Right forelimb (tissue), 1 donor: ENCODE results near the gene SIN3B.

Experiments
- DNase-seq: peaks from one replicate; pipeline ENCODE4 v3.0.0-alpha.2; 2018

Gene SIN3B

GRCh38 chr19:16891696-16892382 lies 62.6 kb downstream of the SIN3B start:
- DNase-seq = no peak

- no peak for DNase-seq
Observed at GRCh38 chr19:16892436-16892835, 63.2 kb downstream of the SIN3B start.

DNA sequence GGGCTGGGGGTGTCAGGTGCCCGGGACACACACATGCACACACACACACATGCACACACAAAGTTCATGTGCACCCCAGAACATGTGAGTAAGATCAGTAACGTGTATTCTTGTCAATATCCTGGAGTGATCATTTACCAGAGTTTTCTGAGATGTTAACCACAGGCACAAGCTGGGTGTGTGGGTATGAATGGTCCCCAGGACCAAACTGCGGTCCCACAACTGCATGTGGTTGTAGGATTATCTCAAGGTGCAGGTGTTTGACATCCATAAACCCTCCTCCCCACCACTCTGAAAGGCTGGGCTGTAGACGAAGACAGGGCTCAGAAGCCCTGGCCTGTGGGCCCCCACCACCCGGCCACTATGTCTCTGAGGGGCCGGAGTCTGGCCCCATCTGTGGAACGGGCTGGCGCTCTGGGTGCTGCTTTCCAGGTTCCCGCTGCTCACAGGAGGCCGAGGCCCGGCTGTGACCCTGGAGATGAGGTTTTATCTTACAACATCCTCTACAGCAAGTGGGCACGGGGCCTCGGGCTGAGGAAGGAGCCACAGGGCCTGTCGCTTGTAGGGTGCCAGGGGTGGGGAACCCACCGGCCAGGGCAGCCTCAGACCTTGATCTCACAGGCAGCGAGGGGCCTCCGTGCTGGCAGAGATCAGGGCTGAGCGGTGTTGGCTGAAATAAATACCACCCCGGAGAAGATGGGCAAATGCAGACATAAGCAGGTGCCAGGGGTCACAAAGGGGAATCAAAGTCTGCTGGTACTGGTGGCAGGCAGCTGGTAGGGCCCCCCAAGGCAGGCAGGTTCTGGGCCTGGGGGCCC lies 63.9 kb downstream of the SIN3B start:
- DNase-seq = no peak

GRCh38 chr19:16893686-16893989 lies 64.4 kb downstream of the SIN3B start:
- DNase-seq = no peak

DNA sequence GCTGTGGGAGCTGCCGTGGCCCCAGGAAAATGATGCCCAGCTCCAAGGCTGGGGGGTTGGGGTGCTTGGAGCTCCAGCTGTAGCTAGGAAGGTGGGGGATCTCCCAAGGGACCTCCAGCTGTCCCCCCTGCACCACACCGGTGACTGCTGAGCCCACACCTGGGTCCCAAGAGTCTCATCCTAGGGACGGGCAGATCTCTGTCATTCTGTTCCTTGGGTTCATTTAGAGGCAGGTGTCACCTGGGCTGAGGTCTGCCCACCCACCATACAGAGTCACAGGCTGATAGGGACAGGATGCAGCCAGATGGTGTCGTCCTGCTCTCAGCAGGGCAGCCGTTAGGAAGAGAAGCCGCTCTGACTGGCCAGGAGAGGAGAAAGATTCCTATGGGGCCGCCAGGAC lies 64.9 kb downstream of the SIN3B start:
- DNase-seq = no peak

DNA sequence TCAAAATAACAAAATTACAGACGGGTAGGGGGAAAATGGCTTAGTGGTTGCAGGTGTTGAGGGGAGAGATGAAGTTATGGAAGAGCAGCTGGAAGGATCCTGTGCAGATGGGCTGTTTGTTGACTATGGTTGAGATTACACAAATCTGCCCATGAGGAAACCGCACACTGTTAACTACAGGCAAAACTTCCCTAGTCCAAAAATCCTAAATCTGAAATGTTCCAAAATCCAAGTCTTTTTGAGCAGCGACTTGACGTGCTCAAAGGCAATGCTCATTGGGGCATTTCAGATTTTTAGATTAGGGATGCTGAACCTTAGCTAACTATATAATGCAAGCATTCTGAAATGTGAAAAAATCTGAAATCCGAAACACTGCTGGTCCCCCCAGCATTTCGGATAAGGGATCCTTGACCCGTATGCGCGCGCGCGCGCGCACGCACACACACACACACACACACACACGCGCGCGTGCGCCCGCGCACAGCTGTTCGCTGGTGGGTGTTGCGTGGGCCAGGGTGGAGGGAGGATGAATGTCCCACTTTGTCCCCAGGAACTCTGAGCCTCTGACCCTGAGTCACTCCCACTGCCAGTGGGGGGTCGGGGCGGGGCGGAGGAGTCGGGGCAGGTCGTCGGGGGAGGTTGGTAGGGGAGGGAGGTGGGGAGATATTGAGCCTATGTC lies 66.4 kb downstream of the SIN3B start:
- no peak for DNase-seq

DNA sequence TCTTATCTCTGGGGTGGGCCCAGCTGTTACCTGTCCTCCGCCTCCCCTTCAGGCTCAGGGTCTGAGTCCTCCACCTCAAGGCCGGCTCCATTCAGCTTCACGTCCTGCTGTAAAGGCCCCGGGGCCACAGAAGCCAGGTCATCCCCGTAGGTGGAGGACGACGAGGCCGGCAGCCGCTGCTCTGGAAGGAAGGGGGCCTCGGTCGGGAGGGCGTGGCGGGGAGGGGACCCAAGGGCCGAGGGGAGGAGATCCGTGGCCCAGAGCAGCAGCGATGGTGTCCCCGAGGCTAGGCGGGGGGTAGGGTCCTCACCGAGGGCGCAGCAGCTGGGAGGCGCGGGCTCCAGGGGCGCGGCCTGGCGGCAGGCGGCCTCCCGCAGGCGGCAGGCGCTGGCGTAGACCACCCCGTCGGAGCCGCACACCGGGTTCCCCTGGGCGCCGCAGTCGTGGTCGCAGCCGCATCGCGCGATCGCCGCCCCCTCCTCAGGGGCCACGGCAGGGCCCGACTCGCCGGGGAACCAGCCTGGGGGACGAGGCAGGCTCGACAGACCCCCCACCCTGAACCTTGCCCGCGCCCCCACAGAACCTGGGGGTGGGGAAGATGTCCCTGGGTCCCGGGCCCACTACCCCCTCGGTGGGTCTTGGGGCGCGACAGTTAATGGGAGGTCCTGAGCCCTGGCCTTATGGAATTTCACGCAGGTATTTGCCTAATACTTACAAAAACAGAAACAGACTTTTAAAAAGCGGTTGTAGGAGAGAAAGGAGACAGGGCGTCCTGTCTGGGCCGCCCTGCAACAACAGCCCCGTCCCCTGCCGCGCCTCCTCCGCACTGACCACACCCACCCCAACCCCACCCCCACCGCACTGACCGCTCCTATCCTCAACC lies 67.2 kb downstream of the SIN3B start:
- DNase-seq = no peak

GRCh38 chr19:16897029-16897855 lies 68.0 kb downstream of the SIN3B start:
- DNase-seq = peak; percentile 90

GRCh38 chr19:16897856-16898161 lies 68.6 kb downstream of the SIN3B start:
- DNase-seq = no peak

- DNase-seq = no peak
Observed at GRCh38 chr19:16898361-16899015, 69.3 kb downstream of the SIN3B start.

DNA sequence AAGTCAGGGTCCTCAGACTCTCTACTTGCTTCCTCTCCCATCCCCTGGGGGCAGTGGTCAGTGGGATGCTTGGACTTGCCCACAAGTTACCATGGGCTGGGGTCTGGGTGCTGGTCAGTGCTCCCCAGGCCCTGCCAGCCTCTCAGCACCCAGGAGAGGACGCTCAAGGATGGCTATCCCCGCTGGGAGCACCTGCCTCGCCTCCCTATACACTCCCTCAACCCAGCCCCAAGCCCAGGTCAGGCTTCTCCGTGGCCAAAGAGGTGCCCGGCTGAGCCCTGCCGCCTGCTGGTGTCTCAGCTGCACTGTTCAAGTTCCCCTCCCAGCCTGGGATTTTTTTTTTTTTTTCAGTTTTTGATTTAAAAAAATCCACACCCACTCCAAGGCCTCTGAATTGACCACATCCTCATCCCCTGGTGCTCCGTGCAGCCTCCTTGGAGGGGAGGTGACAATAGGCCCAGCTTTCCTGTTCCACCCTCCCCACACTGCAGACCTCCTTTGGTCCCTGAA lies 70.4 kb downstream of the SIN3B start:
- no peak for DNase-seq

DNA sequence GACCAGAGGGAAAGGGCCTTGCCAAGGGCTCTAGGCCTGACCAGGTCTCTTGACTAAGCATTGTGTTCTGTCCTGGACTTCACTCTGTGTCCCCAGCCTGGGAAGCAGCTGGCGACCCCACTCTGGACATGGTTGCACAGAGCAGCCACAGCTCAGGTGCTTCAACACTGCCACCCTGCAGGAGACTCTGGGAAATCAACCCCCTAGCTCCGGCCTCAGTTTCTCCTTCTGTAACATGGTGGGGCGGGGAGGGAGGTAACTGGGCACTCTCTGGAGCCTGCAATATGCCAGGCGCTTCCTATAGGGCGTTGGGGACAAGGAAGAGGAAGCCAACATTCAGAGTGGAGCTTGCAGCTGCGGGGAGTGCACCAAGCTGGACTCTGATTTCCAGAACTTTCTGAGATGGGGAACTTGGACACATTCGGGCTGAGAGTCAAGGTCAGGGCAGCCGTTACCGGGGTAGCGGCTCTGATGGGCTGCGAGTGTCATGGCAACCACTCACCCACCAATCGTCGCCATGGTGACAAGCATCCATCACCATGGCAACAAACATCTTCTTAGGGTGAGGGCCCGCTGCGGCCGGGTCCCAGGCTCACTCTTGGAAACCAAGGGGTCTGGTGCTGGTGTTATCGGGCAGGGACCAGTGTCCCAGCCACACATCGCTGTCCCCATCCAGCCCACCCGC lies 72.4 kb downstream of the SIN3B start:
- no peak for DNase-seq

DNA sequence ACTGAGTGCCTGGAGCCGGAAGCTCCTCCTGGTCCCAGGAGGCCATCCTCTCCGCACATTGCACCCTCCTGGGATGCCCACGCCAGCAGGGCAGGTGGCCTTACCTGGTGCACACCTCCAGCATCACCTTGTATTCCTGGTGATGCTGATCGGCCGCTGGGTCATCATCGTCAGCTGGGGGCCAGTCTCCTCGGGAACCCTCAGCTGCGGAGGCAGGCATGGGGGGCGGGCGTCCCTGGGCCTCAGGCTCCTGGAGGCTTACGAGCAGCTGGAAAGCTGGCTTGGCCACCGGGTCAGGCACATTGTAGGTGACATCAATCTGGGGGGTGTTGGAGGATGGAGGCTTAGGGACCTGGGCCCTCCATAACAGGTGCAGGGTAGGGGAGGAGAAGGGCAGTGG lies 73.3 kb downstream of the SIN3B start:
- DNase-seq = no peak

GRCh38 chr19:16903347-16903746 lies 74.1 kb downstream of the SIN3B start:
- no peak for DNase-seq

GRCh38 chr19:16904599-16904998 lies 75.4 kb downstream of the SIN3B start:
- no peak for DNase-seq

GRCh38 chr19:16908759-16909158 lies 79.6 kb downstream of the SIN3B start:
- DNase-seq = no peak

GRCh38 chr19:16911046-16911445 lies 81.8 kb downstream of the SIN3B start:
- DNase-seq = no peak

DNA sequence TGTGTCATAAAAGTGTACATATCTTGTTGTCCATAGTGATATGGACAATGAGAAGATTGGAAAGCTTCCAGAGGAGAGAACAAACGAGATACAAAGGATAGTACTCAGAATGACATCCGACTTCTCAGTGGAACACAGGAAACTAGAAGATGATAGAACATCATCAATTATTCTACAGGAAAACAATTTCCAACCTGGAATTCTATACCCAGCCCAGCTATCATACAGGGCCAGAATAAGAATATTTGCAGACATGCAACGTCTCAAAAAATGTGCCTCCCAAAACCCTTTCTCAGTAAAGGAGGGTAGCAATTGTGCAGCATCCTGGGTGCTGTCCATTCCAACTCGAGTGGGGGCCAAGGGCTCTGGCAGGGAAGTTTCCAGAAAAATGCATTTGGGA lies 83.6 kb downstream of the SIN3B start:
- no peak for DNase-seq

- DNase-seq = no peak
Observed at GRCh38 chr19:16914421-16914820, 85.2 kb downstream of the SIN3B start.

DNA sequence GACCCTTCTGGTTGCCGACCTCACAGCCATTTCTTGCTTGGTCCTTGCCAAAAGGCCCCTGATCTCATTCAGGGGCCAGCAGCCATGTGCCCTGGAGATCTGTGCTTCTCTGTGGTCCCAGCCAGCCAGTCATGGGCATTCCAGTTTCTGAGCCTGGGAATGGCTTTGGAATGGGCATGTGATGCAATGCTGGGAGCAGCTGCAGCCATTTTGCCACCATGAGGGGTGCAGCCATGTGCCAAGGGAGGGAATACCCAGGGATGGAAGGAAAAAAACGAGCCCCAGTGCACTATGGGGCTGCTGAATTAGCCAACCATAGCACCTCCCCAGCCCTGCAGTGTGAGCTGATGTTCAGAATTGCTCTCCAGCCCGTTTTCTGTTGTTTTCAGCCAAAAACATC lies 85.9 kb downstream of the SIN3B start:
- no peak for DNase-seq

GRCh38 chr19:16915734-16916133 lies 86.5 kb downstream of the SIN3B start:
- no peak for DNase-seq
